K562 (cell line): ENCODE data around the gene ARHGEF4.

Source experiments
- FOXP1 ChIP-seq: sonication (generic); formaldehyde crosslinking; IDR thresholded peaks from 2 replicates; pipeline ENCODE4 v1.8.0; 2022; ENCODE audit warnings: mild to moderate bottlenecking, missing genetic modification reagents
- GTF2F1 ChIP-seq: IDR thresholded peaks from 2 replicates; pipeline ENCODE4 v1.6.1; 2011; ENCODE audit warnings: low read depth, low read length, improper control_type of control experiment
- NELFE ChIP-seq: IDR thresholded peaks from 2 replicates; pipeline ENCODE4 v1.6.1; 2011; ENCODE audit warnings: mild to moderate bottlenecking; ENCODE audit not compliant: insufficient read depth, insufficient read length

- no peak for TF ChIP-seq FOXP1 (CRISPR knock-in tag)
- TF ChIP-seq GTF2F1 = no peak
- TF ChIP-seq NELFE = no peak
Observed at GRCh38 chr2:131015764-131016163, 179.1 kb downstream of the ARHGEF4 start.
